Measurements from ENCODE around the gene ARHGAP32. TPM values are rescaled to one million over a fixed set of nuclear protein-coding genes. Genes with fewer than 3 reads are reported as not detected.

Gene ARHGAP32
- total RNA-seq, 1 experiment from 2014 or later, result 22.0 TPM

- Histone ChIP-seq H3K79me1 (ENCODE audit: insufficient read depth, low read depth, low read length, poor library complexity, severe bottlenecking) (no peaks in the 10 kb centered on the region), H3K27me3 (ENCODE audit: insufficient read depth, low read length) (no peaks in the 10 kb centered on the region), H4K5ac (ENCODE audit: insufficient read length, low read depth, low read length) (no peak overlapping the region), H3K79me2 (ENCODE audit: insufficient read depth, low read length) (no peaks in the 10 kb centered on the region), H3K23ac (ENCODE audit: insufficient read length, low read depth, low read length) (no peak overlapping the region), H4K91ac (ENCODE audit: insufficient read length, low read depth, low read length) (no peak overlapping the region), H4K20me1 (ENCODE audit: control insufficient read depth, insufficient read depth, insufficient read length) (no peaks in the 10 kb centered on the region), H3K14ac (ENCODE audit: insufficient read depth, low read length) (no peak overlapping the region), H3K56ac (ENCODE audit: insufficient read length, low read depth, low read length) (no peak overlapping the region), H2BK15ac (ENCODE audit: low read depth, low read length) (no peak overlapping the region), H2BK120ac (ENCODE audit: low read depth, low read length, poor library complexity, severe bottlenecking) (no peak overlapping the region), H2BK20ac (ENCODE audit: low read depth, low read length, poor library complexity, severe bottlenecking) (no peak overlapping the region), H3K27ac (ENCODE audit: insufficient read length, low read depth, low read length) (no peak overlapping the region), H3K9ac (ENCODE audit: extremely low read depth, insufficient read length, low read length) (no peak overlapping the region), H3T11ph (ENCODE audit: low read length) (no peak overlapping the region), H3K23me2 (ENCODE audit: insufficient read length, low read depth, low read length, poor library complexity, severe bottlenecking) (no peaks in the 10 kb centered on the region), H2BK12ac (ENCODE audit: insufficient read length, low read depth, low read length) (no peak overlapping the region), H2BK5ac (ENCODE audit: insufficient read length, low read length) (no peak overlapping the region), H3K18ac (ENCODE audit: insufficient read length, low read depth, low read length) (no peak overlapping the region), H4K8ac (replicated peaks; ENCODE audit: insufficient read length, low read depth, low read length) (no peak overlapping the region), H3K4ac (ENCODE audit: low read depth, low read length) (no peak overlapping the region), H3K9me3 (ENCODE audit: control insufficient read depth, low read depth, low read length) (no peaks in the 10 kb centered on the region), H2AFZ (ENCODE audit: low read length) (no peak overlapping the region), H3K4me1 (ENCODE audit: insufficient read depth, low read length) (peaks cover 2% of the 10 kb centered on the region; the same call in 1 of the 2 replicates), H3K4me2 (ENCODE audit: insufficient read depth, insufficient read length, low read length) (no peak overlapping the region), H2AK5ac (ENCODE audit: insufficient read length, low read length) (no peak overlapping the region)
- TF ChIP-seq CTCF (conservative IDR thresholded peaks at IDR 0.05), result no peak
- Mint-ChIP-seq H3K9me3 (peaks cover 5 to 6% of the 10 kb centered on the region in 2 experiments; a peak in 3 of 5 replicates), H3K4me3 (peak overlapping the region in 1 of 2 experiments; percentile 1; a peak in 1 of 5 replicates), H3K27me3 (ENCODE audit: low read depth) (no peaks in the 10 kb centered on the region), H3K27ac (peak overlapping the region in 1 of 3 experiments; percentile 76; a peak in 2 of 7 replicates), H3K4me1 (peaks cover 44 to 50% of the 10 kb centered on the region in 2 experiments), H3K36me3 (ENCODE audit: insufficient read depth in 1 of 3, low read depth in 3 of 3) (peaks cover 8 to 9% (median 9%) of the 10 kb centered on the region in 3 experiments)
- no CpG with 5 or more reads among the region's 1 CpG for WGBS (ENCODE audit: extremely low coverage, insufficient read length, low lambda C conversion rate)
- DNase-seq, result no peak
Observed at GRCh38 chr11:129208863-129209262, 16.7 kb upstream of the ARHGAP32 start.
